Neuronal stem cell (in vitro differentiated cells): ENCODE results near the gene POF1B.
"Not testable (repeated sequence)": the region's sequence is repeated elsewhere in the genome, so short reads cannot be mapped to it uniquely, and the experiment has no call there.

Source experiments
- DNase-seq: peaks from one replicate; pipeline ENCODE4 v3.0.0-alpha.2; 2013; ENCODE audit warnings: low spot score
- H2AFZ ChIP-seq: one replicate; pipeline ENCODE4 v1.6.1; 2013; ENCODE audit warnings: mild to moderate bottlenecking, low read length, inconsistent platforms
- H2AK5ac ChIP-seq: 2 replicates; pipeline ENCODE4 v1.6.1; 2013; ENCODE audit warnings: low read depth, mild to moderate bottlenecking, inconsistent platforms, low read length, moderate library complexity, mixed read lengths
- H2BK120ac ChIP-seq: 2 replicates; pipeline ENCODE4 v1.6.1; 2013; ENCODE audit warnings: low read depth, mild to moderate bottlenecking, inconsistent platforms, low read length, moderate library complexity, mixed read lengths
- H2BK12ac ChIP-seq: one replicate; pipeline ENCODE4 v1.6.1; 2013; ENCODE audit warnings: low read length, inconsistent platforms
- H2BK15ac ChIP-seq: 2 replicates; pipeline ENCODE4 v1.6.1; 2013; ENCODE audit warnings: mild to moderate bottlenecking, low read length, inconsistent platforms, mixed read lengths
- H2BK5ac ChIP-seq: one replicate; pipeline ENCODE4 v1.6.1; 2013; ENCODE audit warnings: inconsistent platforms, mild to moderate bottlenecking, low read length, moderate library complexity
- H3K14ac ChIP-seq: one replicate; pipeline ENCODE4 v1.6.1; 2013; ENCODE audit warnings: low read length, inconsistent platforms
- H3K18ac ChIP-seq: 2 replicates; pipeline ENCODE4 v1.6.1; 2013; ENCODE audit warnings: low read length, inconsistent platforms
- H3K23ac ChIP-seq: 2 replicates; pipeline ENCODE4 v1.6.1; 2013; ENCODE audit warnings: low read depth, mild to moderate bottlenecking, mixed read lengths, low read length, inconsistent platforms; ENCODE audit not compliant: poor library complexity
- H3K27ac ChIP-seq: replicated peaks from 3 replicates; pipeline ENCODE4 v1.5.1; 2013; ENCODE audit warnings: low read length, inconsistent platforms
- H3K27me3 ChIP-seq, 3 experiments: 2 replicates each; pipeline ENCODE4 v1.6.1; 2013; ENCODE audit warnings: low read length in 3 of 3, mild to moderate bottlenecking in 2 of 3, inconsistent platforms in 1 of 3, low read depth in 1 of 3, mixed read lengths in 1 of 3, moderate library complexity in 1 of 3; ENCODE audit not compliant: control insufficient read depth in 3 of 3, insufficient read depth in 3 of 3
- H3K36me3 ChIP-seq, 2 donors: replicated peaks in 1 of 2; 2 replicates each; pipeline ENCODE4 v1.6.1; 2013; ENCODE audit warnings: low read length in 2 of 2; ENCODE audit not compliant: control insufficient read depth in 2 of 2, insufficient read depth in 2 of 2
- H3K4ac ChIP-seq: 2 replicates; pipeline ENCODE4 v1.6.1; 2013; ENCODE audit warnings: inconsistent platforms, mild to moderate bottlenecking, low read length, moderate library complexity
- H3K4me1 ChIP-seq, 2 donors: 1 replicate in 1 of 2; 2 replicates in 1 of 2; pipeline ENCODE4 v1.6.1; 2013; ENCODE audit warnings: low read length in 2 of 2, low read depth in 1 of 2; ENCODE audit not compliant: control insufficient read depth in 2 of 2, insufficient read depth in 1 of 2
- H3K4me2 ChIP-seq: one replicate; pipeline ENCODE4 v1.6.1; 2013; ENCODE audit warnings: mild to moderate bottlenecking, low read length, inconsistent platforms; ENCODE audit not compliant: insufficient read depth, poor library complexity, severe bottlenecking
- H3K4me3 ChIP-seq, 2 donors: 2 replicates each; pipeline ENCODE4 v1.5.1; 2013; ENCODE audit warnings: low read length in 2 of 2, mild to moderate bottlenecking in 2 of 2, inconsistent platforms in 1 of 2, moderate library complexity in 1 of 2
- H3K79me1 ChIP-seq: one replicate; pipeline ENCODE4 v1.6.1; 2013; ENCODE audit warnings: low read depth, mild to moderate bottlenecking, inconsistent platforms, low read length, moderate library complexity
- H3K9ac ChIP-seq: one replicate; pipeline ENCODE4 v1.6.1; 2013; ENCODE audit warnings: mild to moderate bottlenecking, low read depth, low read length, inconsistent platforms; ENCODE audit not compliant: poor library complexity
- H3K9me3 ChIP-seq, 2 donors: replicated peaks in 1 of 2; 2 replicates each; pipeline versions ENCODE3 to v1.6.1; 2013; ENCODE audit warnings: low read length in 2 of 2, mild to moderate bottlenecking in 2 of 2, inconsistent platforms in 1 of 2, low read depth in 1 of 2, mixed read lengths in 1 of 2, moderate library complexity in 1 of 2; ENCODE audit not compliant: control insufficient read depth in 2 of 2, insufficient read depth in 1 of 2
- H4K8ac ChIP-seq: one replicate; pipeline ENCODE4 v1.6.1; 2013; ENCODE audit warnings: low read depth, mild to moderate bottlenecking, inconsistent platforms, low read length, moderate library complexity
- H4K91ac ChIP-seq: one replicate; pipeline ENCODE4 v1.6.1; 2013; ENCODE audit warnings: low read length, low read depth, mild to moderate bottlenecking, inconsistent platforms; ENCODE audit not compliant: poor library complexity
- WGBS, 2 donors: extraction: QIAGEN DNeasy Blood & Tissue Kit; methylation state at CpG; one replicate each; pipeline ENCODE4 v1.1.7; 2013; ENCODE audit warnings: missing lambda C conversion rate in 2 of 2, mixed read lengths in 1 of 2; ENCODE audit not compliant: insufficient read length in 2 of 2, insufficient replicate concordance in 1 of 2; ENCODE audit errors: extremely low coverage in 2 of 2; 5-methylcytosine and 5-hydroxymethylcytosine counted together

POF1B gene

GRCh38 chrX:85326234-85327059 lies 53.0 kb downstream of the POF1B start:
- Histone ChIP-seq H3K4me3 (no peak overlapping the region), H3K27me3 (no peaks in the 10 kb centered on the region), H3K4ac (no peak overlapping the region), H2AFZ (no peak overlapping the region), H2BK5ac (no peak overlapping the region), H3K36me3 (no peaks in the 10 kb centered on the region), H3K14ac (no peak overlapping the region), H2BK12ac (no peak overlapping the region), H3K23ac (no peak overlapping the region), H2BK120ac (no peak overlapping the region), H3K18ac (peak overlapping the region; percentile 48), H3K4me1 (no peaks in the 10 kb centered on the region), H3K4me2 (no peak overlapping the region), H2AK5ac (no peak overlapping the region), H4K8ac (no peak overlapping the region), H2BK15ac (no peak overlapping the region), H3K79me1 (no peaks in the 10 kb centered on the region), H3K9me3 (no peaks in the 10 kb centered on the region), H3K9ac (no peak overlapping the region), H3K27ac (no peak overlapping the region), H4K91ac (no peak overlapping the region)
- DNase-seq = no peak
- WGBS, 2 donors = no CpG with 5 or more reads among the region's 29 CpGs

- H2BK12ac ChIP-seq, H3K4me1 ChIP-seq, H3K27ac ChIP-seq, H3K18ac ChIP-seq, H3K14ac ChIP-seq, H3K4ac ChIP-seq, H3K9ac ChIP-seq, H2BK5ac ChIP-seq, H3K9me3 ChIP-seq, H3K79me1 ChIP-seq, H3K36me3 ChIP-seq, H4K8ac ChIP-seq, H2BK15ac ChIP-seq, DNase-seq, H3K4me2 ChIP-seq, H4K91ac ChIP-seq, H2AFZ ChIP-seq, H2AK5ac ChIP-seq, H2BK120ac ChIP-seq, H3K27me3 ChIP-seq, H3K23ac ChIP-seq, H3K4me3 ChIP-seq: not testable (repeated sequence)
- no CpG with 5 or more reads among the region's 2 CpGs for WGBS, 2 donors
Observed at GRCh38 chrX:85311348-85311747, 68.1 kb downstream of the POF1B start.

GRCh38 chrX:85309717-85310116 lies 69.7 kb downstream of the POF1B start:
- DNase-seq = no peak
- H3K9ac ChIP-seq = no peak overlapping the region
- H2BK15ac ChIP-seq = no peak overlapping the region
- no peak overlapping the region for H2AK5ac ChIP-seq
- WGBS, 2 donors = no CpG with 5 or more reads among the region's 2 CpGs
- H3K4me2 ChIP-seq = no peak overlapping the region
- H2BK5ac ChIP-seq = no peak overlapping the region
- no peak overlapping the region for H3K4ac ChIP-seq
- H2BK120ac ChIP-seq = no peak overlapping the region
- no peaks in the 10 kb centered on the region for H3K36me3 ChIP-seq
- H4K91ac ChIP-seq = no peak overlapping the region
- H3K27ac ChIP-seq = no peak overlapping the region
- H3K23ac ChIP-seq = no peak overlapping the region
- H4K8ac ChIP-seq = no peak overlapping the region
- no peak overlapping the region for H3K4me3 ChIP-seq
- H2BK12ac ChIP-seq = no peak overlapping the region
- H3K27me3 ChIP-seq = no peaks in the 10 kb centered on the region
- H2AFZ ChIP-seq = no peak overlapping the region
- no peak overlapping the region for H3K18ac ChIP-seq
- H3K14ac ChIP-seq = no peak overlapping the region
- no peaks in the 10 kb centered on the region for H3K9me3 ChIP-seq
- no peaks in the 10 kb centered on the region for H3K79me1 ChIP-seq
- H3K4me1 ChIP-seq = no peaks in the 10 kb centered on the region

GRCh38 chrX:85303544-85303943 lies 75.9 kb downstream of the POF1B start:
- Histone ChIP-seq H3K23ac (no peak overlapping the region), H3K9me3 (no peaks in the 10 kb centered on the region), H3K79me1 (no peaks in the 10 kb centered on the region), H3K36me3 (no peaks in the 10 kb centered on the region), H3K27ac (no peak overlapping the region), H4K91ac (no peak overlapping the region), H2AFZ (no peak overlapping the region), H3K4me3 (no peak overlapping the region), H3K18ac (no peak overlapping the region), H3K4ac (no peak overlapping the region), H2BK12ac (no peak overlapping the region), H2AK5ac (no peak overlapping the region), H3K14ac (no peak overlapping the region), H3K4me1 (no peaks in the 10 kb centered on the region), H4K8ac (no peak overlapping the region), H2BK5ac (no peak overlapping the region), H3K27me3 (no peaks in the 10 kb centered on the region), H2BK120ac (no peak overlapping the region), H2BK15ac (no peak overlapping the region), H3K4me2 (no peak overlapping the region), H3K9ac (no peak overlapping the region)
- WGBS, 2 donors = no CpG with 5 or more reads among the region's 3 CpGs
- no peak for DNase-seq
